ENCODE measurements around the gene CCDC197. TPM values are rescaled to one million over a fixed set of nuclear protein-coding genes. Genes with fewer than 3 reads are reported as not detected.

The CCDC197 gene
- total RNA-seq, 2 donors from 2014 or later, result not detected

DNA sequence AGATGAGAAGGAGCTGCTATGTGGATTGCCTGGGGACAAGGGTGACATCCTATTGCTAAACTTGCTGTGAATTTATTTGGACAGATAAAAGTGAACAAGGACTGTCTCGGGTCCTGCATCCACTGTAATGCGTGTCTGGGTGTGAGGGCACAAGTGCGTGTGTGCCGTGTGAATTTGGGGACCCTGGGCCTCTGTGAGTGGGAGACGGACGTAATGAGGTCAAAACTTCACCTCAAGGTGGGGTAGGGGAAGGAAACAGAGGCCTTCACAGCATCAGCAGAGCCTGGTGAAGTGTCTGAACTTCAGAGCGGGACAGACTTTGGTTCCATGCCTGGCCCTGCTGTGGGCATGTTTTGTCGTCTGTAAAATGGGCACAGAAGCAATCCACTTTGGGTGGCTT, 35.5 kb upstream of the CCDC197 start:
- Histone ChIP-seq H3K4me1 (peaks cover 10% of the 10 kb centered on the region), H3K27me3 (no peaks in the 10 kb centered on the region), H3K27ac (no peak overlapping the region), H3K36me3 (replicated peaks in 1 of 2; ENCODE audit: insufficient read depth in 1 of 2, low read depth in 2 of 2) (no peaks in the 10 kb centered on the region), H3K9me3 (no peaks in the 10 kb centered on the region), H3K4me3 (no peak overlapping the region)
- intact Hi-C loops (cut with DNase I), result no loop called here
- no peak for ATAC-seq
- no peak for DNase-seq
- TF ChIP-seq POLR2A (IDR thresholded peaks at IDR 0.05), result no peak
- TF ChIP-seq CTCF (IDR thresholded peaks at IDR 0.05), result no peak
- WGBS, 2 donors, result 91 to 93% methylated on average over 8 of the region's 8 CpGs

DNA sequence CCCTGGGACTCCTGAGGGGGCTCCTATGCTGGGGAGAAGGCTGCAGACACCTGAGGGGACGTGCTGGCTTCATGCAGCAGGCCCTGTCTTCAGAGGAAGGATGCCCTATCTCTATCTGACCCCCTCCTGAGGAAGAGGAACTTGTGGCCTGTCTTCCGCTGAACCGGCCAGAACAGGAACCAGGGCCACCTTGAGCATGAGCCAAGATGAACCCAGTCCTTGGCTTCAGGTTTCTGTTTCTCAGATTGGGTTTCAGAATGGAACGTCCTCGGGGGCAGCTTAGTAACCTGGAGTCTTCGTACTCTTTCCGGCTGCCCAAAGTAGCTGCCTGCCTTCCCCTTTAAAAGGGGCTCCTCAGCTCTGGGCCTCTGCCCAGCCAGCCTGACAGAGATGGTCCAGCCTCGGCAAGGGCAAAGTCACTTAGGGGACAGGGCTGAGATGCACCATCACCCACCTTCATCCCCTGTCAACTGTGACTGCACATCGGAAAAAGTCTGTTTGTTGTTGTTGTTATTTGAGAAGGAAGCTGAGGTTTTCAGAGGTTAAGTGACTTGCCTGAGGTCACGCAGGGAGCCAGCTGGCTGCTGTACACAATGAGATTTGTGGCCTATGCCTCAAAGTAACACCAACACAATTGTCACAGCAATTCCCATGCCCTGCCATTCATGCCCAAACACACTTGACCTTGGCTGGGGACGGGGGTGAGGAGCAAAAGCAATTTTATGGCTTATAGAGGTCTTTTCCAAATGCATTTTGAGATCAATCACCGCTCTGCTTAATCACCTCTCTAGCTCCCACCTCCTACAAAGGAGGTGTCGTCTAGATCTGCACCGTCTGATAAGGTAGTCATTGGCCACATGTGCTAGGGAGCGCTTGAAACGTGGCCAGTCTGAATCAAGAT, 34.1 kb upstream of the CCDC197 start:
- Histone ChIP-seq H3K4me3 (no peak overlapping the region), H3K27ac (no peak overlapping the region), H3K36me3 (replicated peaks in 1 of 2; ENCODE audit: insufficient read depth in 1 of 2, low read depth in 2 of 2) (no peaks in the 10 kb centered on the region), H3K4me1 (peaks cover 10% of the 10 kb centered on the region), H3K9me3 (no peaks in the 10 kb centered on the region), H3K27me3 (no peaks in the 10 kb centered on the region)
- intact Hi-C loops (cut with DNase I), result no loop called here
- no peak for TF ChIP-seq POLR2A (IDR thresholded peaks at IDR 0.05)
- TF ChIP-seq CTCF (IDR thresholded peaks at IDR 0.05), result no peak
- ATAC-seq (no peak), DNase-seq (peak in 1 of 4 donors; percentile 40)
- WGBS, 2 donors, result 53 to 61% methylated on average over 13 to 16 of the region's 16 CpGs

- Histone ChIP-seq H3K4me3 (no peak overlapping the region), H3K36me3 (replicated peaks in 1 of 2; ENCODE audit: insufficient read depth in 1 of 2, low read depth in 2 of 2) (no peaks in the 10 kb centered on the region), H3K27ac (no peak overlapping the region), H3K4me1 (peaks cover 8% of the 10 kb centered on the region), H3K9me3 (no peaks in the 10 kb centered on the region), H3K27me3 (no peaks in the 10 kb centered on the region)
- ATAC-seq, result no peak
- TF ChIP-seq CTCF (IDR thresholded peaks at IDR 0.05) (no peak), POLR2A (IDR thresholded peaks at IDR 0.05) (no peak)
- intact Hi-C loops (cut with DNase I), result no loop called here
- 75 to 80% methylated on average over 4 of the region's 4 CpGs for WGBS, 2 donors
- no peak for DNase-seq
Observed at GRCh38 chr14:93963692-93964091, 33.4 kb upstream of the CCDC197 start.

DNA sequence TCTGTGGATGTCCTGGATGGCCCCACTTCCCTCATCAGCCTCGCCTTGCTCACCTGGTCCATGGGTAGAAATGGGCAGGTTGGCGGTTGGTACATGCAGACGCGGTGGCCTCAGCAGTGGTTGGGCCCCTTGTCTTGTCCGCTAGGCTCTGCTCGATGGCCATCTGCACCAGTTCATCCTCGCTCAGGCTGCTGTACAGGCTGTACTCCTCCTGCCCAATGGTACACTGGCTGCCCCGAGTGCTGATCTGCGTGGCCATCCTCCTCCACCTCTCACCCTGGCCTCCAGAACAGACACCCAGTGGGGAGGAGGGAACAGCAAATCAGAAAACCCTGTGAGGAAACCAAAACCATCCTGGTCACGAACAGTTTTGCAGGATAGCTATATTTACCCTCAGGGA, 32.8 kb upstream of the CCDC197 start:
- Histone ChIP-seq H3K27ac (no peak overlapping the region), H3K27me3 (no peaks in the 10 kb centered on the region), H3K36me3 (replicated peaks in 1 of 2; ENCODE audit: insufficient read depth in 1 of 2, low read depth in 2 of 2) (no peaks in the 10 kb centered on the region), H3K4me1 (peaks cover 2% of the 10 kb centered on the region), H3K9me3 (no peaks in the 10 kb centered on the region), H3K4me3 (no peak overlapping the region)
- TF ChIP-seq CTCF (IDR thresholded peaks at IDR 0.05) (no peak), POLR2A (IDR thresholded peaks at IDR 0.05) (no peak)
- intact Hi-C loops (cut with DNase I), result no loop called here
- ATAC-seq (no peak), DNase-seq (no peak)
- 93 to 97% methylated on average over 10 of the region's 10 CpGs for WGBS, 2 donors

Data from body of pancreas (tissue), 4 donors.